ENCODE results near the gene TRMU.
"Not testable (repeated sequence)": the region's sequence is repeated elsewhere in the genome, so short reads cannot be mapped to it uniquely, and the experiment has no call there.

TRMU gene

DNA sequence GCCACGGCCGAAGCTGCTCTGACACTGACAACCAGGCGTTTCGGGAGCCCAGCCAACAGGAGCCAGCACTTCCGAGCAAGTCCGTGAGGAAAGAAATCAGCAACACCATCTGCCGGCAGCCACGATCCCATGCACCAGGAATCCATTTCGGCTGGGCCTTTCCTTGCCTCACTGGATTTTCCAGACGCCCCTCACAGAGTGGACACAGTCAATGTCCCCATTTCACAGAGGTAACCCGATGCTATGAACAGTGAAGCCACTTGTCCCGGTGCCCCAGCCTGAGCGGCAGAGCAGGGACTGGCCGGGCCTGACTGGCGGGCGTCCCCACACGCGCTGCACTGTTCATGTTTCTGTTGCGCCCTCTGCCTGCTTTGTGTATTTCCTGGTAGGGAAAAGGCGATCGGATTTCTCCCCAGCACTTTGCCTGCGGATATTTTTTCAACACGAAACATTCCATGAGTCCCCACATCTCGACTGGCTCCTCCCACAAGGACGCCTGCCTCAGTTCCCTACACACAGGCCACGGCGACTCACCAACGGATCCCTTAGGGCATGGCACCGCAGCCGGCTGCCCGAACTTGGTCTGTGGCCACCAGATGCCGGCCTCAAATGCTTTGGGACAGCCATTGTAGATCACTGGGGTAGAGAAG lies 55.3 kb downstream of the TRMU start:
- DNase-seq = no peak

DNA sequence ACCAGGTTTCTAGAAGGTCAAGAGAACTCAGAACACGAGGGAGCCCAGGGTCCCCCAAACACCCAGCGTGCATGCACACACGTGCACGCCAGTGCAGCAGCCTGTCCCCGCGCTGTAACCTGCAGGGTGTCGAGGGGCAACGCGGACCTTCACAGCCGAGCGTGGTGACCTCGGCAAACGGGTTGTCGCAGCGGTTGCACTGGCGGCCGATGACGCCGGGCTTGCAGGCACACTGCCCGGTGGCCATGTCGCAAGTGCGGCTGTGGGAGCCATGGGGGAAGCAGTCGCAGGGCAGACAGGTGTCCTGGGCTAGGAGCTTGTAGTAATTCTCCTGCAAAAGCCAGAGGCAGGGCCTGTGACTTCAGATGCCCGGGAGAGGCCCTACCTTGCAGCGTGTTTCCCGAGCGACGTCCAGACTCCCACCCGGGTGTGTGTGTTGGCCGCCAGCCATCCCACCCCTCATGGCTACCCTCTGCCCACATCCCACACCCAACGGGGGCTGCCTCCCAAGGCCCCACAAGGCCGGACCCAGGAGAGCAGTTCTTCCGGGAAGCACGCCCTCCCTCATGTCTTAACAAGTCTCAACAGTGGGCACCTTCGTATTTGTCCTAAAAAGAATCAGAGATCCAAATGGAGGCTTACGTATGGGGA lies 56.1 kb downstream of the TRMU start:
- no peak for DNase-seq

- no peak for DNase-seq
Observed at GRCh38 chr22:46392137-46392844, 56.8 kb downstream of the TRMU start.

DNA sequence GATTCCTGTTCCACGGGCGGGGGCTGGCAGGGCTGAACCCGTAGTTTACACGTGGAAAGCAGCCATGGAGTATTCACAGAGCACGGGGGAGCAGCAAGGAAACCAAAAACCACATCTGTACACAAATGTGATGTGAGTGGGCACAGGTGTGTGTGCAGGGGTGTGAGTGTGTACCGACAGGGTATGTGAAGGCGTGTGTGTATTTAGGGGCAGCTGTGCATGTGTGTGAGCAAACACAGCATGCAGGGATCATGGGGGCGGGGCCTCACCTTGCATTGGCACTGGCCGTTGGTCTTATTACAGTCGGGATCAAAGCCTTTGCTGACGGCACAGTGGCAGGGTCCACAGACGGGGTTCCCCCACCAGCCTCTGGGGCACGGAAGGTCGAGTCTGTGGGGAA lies 58.4 kb downstream of the TRMU start:
- DNase-seq = no peak

DNA sequence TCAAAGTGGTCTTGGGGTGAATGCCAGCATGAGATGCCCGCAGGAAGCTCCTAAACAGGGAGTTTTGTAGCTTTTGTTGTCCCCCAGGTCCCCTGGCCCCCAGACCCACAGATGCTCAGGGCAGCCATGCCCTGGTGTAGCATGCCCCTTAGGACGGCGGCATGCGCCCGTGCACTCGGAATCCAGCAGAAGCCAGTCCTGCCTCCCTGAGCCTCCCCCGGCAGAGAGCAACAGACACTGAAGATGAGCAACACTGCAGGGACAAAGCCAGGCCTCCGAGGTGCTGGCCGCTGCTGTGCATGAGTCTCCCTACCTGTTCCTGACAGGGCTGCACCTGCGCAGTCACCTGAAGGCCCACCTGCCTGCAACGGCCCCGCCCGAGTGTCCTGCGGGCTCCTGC lies 59.1 kb downstream of the TRMU start:
- no peak for DNase-seq

DNA sequence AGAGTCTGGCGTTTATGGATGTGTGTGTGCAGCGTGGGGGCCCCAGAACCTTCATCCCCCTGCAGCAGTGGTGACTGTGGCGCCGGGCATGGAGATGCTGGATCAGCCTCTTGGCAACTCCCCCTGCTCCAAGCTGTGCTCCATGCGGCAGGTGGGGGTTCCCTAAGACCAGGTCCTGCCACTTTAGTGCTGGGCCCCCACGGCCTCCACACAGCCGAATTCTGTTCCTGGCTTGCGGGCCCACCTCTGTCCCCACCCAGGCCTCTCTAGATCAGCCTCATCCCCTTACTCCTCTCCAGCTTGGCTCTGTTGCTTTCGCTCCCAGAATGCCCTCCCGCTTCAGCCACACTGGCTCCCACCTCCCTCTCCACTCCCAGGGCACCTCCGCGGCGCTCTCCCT lies 59.6 kb downstream of the TRMU start:
- no peak for DNase-seq

DNA sequence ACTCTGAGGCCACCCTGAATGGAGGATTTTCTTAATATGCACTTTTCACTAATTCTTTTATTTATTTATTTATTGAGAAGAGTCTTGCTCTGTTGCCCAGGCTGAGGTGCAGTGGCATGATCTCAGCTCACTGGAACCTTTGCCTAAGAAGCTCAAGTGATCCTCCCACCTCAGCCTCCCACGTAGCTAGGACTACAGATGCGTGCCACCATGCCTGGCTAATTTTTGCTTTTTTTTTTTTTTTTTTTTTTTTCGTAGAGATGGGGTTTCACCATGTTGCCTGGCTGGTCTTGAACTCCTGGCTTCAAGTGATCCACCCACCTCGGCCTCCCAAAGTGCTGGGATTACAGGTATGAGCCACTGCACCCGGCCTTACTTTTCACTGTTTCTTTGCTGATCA lies 61.5 kb downstream of the TRMU start:
- DNase-seq = not testable (repeated sequence)

DNA sequence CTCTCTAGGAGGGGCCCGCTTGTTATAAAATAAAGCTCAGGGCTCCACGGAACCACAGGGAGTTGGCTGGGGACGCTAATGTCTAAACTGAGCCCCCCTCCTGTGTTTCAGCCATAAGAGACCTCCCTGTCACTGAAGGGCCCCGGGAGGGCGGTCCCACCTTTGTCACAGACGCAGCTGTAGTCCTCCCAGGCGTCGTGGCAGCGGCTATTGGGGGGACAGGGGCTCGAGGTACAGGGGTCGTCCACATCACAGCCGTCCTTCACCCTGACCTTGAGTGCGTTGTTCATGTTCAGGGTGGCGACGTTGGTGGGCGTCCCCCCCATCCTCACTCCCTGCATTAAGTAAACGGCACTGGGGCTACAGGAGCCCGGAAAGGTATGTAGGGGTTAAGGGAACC lies 62.0 kb downstream of the TRMU start:
- DNase-seq = no peak

DNA sequence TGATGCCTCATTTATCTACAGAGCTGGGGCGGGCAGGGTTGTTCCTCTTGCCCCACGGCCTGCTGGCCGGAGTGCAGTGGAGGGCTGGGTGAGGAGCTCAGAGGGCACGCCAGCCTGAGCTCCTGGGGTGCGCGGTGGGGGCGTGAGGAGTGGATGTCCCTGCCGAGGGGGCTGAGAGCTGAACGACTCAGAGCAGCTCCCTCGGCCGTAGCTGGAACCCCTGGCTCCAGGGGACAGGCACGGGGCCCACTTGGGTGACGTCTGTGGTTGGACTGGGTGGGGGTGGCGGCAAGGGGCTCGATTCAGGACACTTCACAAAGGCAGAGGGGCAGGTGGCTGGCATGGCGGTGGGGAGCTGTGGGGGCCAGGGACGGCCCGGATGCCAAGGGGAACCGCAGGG lies 62.4 kb downstream of the TRMU start:
- DNase-seq = no peak

GRCh38 chr22:46399251-46400024 lies 63.9 kb downstream of the TRMU start:
- no peak for DNase-seq

GRCh38 chr22:46401370-46401769 lies 65.9 kb downstream of the TRMU start:
- DNase-seq = no peak

DNA sequence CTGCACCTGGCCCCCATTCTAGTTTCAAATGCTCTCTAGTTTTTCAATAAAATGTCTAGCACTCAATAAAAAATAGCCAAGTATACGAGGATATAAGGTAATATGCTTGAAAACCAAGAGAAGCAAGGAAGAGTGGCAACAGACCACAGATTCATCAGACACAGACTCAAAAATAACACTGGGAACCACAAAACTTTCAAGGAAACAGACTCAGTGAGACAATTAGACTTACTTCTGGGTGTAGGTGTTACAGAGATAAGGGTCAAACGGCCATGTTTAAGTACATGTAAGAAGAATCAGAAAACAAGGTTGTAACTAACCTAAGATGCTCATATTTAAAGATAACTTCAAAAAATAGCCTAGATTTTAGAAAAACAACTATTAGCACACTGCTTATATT lies 67.0 kb downstream of the TRMU start:
- no peak for DNase-seq

DNA sequence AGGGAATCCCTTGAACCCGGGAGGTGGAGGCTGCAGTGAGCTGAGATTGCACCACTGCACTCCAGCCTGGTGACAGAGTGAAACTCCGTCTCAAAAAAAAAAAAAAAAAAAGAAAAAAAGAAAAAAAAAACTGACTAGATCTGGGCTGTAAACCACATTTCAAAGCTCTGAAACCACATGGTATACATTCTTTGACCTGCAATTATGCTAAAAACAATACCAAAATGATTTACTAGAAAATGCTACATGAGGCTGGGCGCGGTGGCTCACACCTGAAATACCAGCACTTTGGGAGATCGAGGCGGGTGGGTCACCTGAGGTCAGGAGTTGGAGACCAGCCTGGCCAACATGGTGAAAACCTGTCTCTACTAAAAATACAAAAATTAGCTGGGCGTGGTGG lies 68.4 kb downstream of the TRMU start:
- not testable (repeated sequence) for DNase-seq

DNA sequence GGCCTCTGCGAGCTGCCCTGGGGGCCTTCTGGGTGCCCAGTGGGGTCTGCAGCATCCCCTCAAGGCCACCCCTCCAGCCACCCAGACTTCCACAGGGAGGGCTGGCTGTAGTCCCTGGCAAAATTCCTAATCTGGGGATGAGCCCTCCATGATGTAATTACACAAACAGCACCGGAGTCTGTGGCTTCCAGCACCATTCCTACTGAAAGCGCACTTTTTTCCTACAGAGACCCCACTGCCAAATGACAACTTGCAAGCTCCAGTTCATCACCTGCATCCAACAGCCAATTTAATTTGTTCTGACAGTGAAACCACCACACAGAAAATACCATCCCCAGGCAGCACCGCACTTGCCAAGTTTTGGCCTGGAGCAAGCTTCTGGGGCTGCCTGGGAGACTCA lies 70.4 kb downstream of the TRMU start:
- no peak for DNase-seq

DNA sequence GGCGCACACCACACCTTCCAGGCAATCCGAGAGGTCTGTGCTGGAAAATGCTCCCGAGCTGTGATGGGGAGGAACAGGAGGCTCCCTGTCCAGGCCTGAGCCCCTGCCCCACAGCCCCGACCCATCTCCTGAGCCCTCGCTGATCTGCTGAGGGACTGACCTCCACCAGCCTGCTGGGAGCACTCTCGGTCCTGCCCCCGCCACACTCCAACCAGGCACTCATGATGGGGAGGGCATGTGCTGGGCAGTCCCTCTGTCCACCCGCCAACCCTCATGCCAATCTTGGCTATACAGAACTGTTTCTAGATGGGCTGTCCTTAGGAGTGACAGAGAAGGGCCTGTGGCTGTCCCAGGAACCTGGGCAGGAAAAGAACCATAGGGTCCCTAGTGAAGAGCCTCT lies 70.8 kb downstream of the TRMU start:
- no peak for DNase-seq

DNA sequence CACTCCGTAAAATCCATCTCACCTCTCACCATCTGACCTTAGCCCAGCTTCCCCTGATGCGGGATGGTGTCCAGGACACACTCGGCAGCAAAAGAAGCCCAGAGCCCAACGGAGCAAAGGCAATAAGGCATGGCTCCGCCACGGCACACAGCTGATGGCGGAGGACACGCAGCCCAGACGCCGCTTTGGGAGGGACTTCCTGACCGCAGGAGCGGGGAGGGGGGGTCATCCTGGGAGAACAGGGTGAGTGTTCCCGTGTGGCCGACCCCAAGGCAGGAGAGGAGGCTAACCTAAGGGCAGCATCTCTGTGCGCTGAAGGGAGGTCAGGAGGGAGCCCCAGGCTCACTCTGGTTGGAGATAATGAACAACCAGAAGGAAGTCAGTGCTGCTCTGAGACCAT lies 71.3 kb downstream of the TRMU start:
- DNase-seq = no peak
